ENCODE data around the gene STARD3.

GRCh38 chr17:39642291-39643074, 5.5 kb downstream of the STARD3 start:
- no peak for TF ChIP-seq CTCF (IDR thresholded peaks at IDR 0.05 in 8 of 11, conservative IDR thresholded peaks at IDR 0.05 in 3 of 11)
- TF ChIP-seq POLR2A (IDR thresholded peaks at IDR 0.05), result no peak

Measured in spleen (tissue), 7 donors.